GM21825 (cell line): ENCODE results near the gene RREB1.
A peak's percentile ranks its signal among the peaks of the same experiment; 100 is the strongest.

Experiments used
- ATAC-seq: cut with Tn5 transposase; IDR thresholded peaks from one replicate; pipeline ENCODE4 v1.9.1; 2021; ENCODE audit warnings: mild to moderate bottlenecking, moderate library complexity; ENCODE audit not compliant: unreplicated experiment

RREB1 gene

DNA sequence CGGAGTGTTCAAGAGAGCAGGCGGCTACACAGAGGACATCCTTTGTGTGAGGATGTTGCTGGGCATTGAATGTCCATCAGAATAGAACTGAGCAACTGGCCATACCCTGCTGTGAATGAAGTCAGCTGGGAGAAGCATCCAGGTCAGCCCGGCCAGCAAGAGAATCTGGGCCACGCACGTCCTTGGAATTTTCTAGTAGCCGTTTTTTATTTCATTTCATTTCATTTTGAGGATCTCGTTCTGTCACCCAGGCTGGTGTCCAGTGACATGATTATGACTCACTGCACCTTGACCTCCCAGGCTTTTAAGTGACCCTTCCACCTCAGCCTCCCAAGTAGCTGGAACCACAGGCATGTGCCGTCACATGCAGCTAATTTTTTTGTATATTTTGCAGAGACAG is 107.4 kb downstream of the RREB1 start:
- no peak for ATAC-seq

DNA sequence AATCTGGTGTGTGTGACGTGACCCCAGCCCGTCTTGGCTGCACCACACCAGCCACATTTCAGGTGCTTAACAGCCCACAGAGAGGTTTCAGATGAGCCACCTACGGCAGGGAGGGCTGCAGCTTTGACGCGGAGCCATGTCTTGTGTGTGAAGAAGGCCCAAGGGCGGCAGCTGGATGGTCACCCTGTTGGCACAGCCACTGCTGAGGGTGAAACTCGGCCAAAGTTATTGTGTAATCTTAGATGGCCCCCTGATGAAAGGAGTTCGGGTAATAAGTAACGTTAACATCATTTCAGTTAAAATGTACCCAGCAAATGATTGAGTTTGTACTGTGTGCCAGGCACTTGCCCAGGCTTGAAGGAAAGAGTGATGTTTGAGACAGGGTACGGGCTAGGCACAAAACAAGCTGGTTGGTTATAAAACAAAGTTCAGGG is 108.1 kb downstream of the RREB1 start:
- no peak for ATAC-seq

DNA sequence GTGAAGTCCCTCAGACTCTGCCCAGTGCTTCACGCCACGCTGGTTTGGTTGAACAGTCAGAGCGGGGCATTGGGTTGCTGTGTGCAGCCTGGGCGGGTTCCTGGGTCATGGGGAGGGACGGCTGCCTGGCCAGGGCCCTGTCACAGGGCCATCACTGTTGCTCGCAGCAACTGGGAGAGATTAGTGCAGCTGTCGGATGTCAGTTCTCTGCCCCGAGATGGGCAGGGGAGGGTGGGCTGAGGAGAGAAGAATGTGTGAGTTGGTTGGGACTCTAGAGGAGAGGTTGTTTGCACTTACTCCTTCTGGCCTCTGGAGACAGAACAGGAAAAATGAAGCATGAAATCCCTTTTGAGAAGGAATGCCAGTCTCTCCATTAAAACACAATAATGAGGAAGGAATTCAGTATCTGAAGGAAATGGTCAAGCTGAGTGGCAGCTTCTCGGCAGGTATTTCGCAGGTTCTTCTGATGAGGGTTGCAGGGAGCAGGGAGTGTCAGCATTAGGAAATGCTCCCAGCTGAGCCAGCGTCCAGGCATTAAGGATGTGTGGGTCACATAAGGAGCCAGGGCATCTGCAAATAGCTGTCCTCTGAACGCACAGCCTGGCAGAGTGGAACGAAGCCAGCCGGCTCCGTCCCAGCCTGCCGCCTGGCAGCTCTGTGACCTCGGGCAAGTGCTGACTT is 109.3 kb downstream of the RREB1 start:
- no peak for ATAC-seq

DNA sequence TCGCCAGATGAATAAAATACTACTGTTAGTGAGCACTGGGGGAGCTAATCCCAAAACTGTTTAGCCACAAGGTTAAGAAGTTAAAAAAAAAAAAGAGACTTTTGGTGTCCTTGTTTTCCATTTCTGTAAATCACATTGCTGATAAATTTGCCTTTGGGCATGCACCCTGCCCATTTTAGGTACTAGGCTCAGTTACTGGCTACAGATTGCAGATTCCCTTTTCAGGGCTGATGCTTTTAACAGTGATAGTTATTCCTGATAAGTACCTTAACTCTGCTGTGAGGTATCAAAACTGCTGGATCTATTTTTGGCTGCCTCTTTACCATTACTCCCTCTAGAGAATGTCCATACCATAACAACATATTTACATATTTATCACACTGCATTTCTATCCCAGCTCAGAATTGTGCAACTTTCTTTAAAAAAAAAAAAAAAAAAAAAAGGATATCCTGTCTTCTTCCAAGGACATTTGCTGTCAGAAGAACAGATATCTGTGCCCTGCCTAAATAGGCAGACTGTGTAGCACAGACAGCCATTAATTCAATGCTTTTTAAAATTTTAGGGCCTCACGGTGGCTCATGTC is 110.7 kb downstream of the RREB1 start:
- ATAC-seq: no peak

DNA sequence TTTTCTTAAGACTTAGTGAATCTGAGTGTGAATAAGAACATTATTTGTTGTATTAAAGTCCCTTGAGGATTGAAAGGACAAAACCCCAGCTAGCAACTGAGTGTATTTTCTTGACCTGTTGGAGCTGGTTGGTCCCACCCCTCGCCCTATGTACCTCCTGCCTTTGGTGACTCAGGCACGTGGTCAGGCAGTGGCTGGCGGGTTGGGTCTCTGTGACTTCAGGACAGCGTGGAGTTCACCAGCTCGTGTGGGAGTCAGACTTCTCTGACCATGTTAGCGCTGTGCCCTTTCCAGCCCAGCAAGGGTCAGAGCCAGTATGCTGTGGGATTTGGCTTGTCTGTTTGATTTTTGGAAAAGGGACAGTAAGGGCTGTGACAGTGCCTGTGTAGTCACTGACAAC is 111.5 kb downstream of the RREB1 start:
- ATAC-seq: no peak

DNA sequence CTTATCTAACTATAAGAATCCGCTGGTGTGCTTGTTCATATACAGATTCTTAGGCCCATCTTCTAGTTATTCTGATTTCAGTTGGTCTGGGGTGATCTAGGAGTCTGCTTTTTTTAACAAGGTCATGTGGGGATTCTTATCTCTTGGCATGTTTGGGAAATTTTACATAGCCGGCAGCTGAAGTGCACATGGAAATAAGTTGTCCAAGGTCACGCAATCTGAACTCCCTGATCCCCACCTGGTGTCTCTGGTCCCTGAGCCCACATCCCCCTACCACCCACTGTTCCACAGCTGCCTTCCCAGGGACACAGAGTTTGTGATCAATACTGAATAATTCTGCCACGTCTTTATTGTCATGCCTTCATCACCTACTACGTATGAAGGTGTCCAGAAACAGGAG is 114.4 kb downstream of the RREB1 start:
- no peak for ATAC-seq

DNA sequence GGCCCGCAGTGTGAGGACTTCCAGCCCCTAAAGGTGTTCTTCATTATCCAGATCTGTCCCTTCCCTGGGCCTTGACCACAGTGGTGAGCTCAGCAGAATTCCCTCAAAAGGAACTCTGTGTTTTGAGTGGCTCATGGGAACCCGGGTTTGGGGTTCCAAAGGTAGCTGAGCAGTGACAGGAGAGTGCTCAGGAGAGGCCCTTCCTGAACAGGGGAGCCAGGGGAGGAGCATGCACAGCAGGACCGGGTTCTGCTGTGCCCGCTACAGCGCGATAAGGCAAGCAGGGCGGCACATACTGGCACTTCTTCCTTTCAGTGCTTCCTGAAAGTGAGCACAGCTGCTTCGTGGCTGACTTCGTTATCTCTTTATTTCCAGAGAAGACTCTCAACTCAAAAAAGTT is 117.0 kb downstream of the RREB1 start:
- ATAC-seq: no peak

DNA sequence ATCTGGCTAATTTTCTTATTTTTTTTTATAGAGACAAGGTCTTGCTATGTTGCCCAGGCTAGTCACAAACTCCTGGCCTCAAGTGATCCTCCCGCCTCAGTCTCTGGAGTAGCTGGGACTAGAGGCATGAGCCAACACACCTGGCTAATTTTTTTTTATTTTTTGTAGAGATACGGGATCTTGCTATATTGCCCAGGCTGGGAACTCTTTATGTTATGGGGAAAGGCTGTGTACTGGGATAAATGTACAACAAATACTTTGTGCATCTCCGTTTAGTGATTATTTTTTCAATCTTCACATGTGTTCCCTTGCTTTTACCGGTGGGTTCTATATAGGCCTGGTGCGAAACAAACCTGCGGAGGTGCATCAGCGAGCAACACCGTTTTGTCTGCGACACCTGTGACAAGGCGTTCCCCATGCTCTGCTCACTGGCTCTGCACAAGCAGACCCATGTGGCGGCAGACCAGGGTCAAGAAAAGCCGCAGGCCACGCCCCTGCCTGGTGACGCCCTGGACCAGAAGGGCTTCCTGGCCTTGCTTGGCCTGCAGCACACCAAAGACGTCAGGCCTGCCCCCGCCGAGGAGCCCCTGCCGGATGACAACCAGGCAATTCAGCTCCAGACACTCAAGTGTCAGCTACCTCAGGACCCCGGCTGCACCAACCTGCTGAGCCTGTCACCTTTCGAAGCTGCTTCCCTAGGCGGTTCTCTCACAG is 121.1 kb downstream of the RREB1 start:
- ATAC-seq: no peak

DNA sequence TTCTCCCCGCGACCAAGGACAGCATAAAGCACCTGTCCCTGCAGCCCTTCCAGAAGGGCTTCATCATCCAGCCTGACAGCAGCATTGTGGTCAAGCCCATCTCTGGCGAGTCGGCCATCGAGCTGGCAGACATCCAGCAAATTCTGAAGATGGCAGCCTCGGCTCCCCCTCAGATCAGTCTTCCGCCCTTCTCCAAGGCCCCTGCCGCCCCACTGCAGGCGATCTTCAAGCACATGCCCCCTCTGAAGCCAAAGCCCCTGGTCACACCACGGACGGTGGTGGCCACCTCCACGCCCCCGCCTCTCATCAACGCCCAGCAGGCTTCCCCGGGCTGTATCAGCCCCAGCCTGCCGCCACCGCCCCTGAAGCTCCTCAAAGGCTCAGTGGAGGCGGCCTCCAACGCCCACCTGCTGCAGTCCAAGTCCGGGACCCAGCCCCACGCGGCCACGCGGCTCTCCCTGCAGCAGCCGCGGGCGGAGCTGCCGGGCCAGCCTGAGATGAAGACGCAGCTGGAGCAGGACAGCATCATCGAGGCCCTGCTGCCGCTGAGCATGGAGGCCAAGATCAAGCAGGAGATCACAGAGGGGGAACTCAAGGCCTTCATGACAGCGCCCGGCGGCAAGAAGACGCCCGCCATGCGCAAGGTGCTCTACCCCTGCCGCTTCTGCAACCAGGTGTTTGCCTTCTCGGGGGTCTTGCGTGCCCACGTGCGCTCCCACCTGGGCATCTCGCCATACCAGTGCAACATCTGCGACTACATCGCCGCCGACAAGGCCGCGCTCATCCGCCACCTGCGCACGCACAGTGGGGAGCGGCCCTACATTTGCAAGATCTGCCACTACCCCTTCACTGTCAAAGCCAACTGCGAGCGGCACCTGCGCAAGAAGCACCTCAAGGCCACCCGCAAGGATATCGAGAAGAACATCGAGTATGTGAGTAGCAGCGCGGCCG is 121.9 kb downstream of the RREB1 start:
- ATAC-seq: no peak

DNA sequence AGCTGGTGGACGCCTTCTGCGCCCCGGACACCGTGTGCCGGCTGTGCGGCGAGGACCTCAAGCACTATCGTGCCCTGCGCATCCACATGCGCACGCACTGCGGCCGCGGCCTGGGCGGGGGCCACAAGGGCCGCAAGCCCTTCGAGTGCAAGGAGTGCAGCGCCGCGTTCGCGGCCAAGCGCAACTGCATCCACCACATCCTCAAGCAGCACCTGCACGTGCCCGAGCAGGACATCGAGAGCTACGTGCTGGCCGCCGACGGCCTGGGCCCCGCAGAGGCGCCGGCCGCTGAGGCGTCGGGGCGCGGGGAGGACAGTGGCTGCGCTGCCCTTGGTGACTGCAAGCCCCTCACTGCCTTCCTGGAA is 122.5 kb downstream of the RREB1 start:
- ATAC-seq: no peak

DNA sequence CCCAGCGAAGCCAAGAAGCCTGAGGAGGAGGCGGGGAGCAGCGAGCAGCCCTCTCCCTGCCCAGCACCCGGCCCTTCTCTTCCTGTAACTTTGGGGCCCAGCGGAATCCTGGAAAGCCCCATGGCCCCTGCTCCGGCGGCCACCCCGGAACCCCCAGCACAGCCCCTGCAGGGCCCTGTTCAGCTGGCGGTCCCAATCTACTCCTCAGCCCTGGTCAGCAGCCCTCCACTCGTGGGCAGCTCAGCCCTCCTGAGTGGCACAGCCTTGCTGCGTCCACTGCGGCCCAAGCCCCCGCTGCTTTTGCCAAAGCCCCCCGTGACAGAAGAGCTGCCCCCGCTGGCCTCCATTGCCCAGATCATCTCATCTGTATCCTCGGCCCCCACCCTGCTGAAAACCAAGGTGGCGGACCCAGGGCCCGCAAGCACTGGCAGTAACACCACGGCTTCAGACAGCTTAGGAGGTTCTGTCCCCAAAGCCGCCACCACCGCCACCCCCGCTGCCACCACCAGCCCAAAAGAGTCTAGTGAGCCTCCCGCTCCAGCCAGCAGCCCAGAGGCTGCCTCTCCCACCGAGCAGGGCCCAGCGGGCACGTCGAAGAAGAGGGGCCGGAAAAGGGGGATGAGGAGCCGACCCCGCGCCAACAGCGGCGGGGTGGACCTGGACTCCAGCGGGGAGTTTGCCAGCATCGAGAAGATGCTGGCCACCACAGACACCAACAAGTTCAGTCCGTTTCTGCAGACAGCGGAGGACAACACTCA is 123.4 kb downstream of the RREB1 start:
- no peak for ATAC-seq

DNA sequence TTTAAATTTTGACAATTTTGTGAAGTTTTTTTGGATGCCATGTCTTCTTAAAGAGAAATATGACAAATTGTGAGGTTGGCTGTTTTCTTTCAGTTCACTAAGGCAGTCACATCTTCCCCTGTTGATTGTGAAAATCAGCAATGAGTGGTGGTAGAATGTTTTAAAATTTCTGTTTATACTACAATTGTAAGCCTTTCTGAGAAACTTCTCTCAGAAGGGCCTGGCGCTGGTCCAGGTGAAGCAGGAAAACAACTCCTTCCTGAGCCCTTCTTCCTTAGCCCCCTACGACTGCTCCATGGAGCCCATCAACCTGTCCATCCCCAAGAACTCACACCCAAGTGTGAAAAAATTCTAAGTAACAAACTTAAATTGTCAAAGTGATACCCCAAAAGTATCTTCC is 124.6 kb downstream of the RREB1 start:
- no peak for ATAC-seq

DNA sequence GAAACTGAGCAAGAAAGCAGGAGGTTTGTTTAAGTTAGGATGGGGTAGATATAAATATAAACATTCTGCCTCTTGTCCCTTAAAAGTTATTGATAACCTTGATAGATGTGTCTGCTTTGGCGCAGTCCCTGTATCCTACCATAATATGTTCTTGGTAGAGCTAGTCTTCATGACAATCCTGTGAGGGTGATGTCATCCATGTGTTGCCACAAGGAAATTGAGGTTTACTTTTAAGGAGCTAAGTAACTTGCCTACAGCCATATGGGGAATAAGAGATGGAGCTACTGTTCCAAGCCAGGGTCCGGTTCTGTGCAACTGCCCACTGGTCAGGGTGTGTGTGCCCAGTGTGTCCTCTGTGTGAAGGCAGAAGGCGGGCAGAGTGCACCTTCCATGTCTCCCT is 126.8 kb downstream of the RREB1 start:
- ATAC-seq: no peak

DNA sequence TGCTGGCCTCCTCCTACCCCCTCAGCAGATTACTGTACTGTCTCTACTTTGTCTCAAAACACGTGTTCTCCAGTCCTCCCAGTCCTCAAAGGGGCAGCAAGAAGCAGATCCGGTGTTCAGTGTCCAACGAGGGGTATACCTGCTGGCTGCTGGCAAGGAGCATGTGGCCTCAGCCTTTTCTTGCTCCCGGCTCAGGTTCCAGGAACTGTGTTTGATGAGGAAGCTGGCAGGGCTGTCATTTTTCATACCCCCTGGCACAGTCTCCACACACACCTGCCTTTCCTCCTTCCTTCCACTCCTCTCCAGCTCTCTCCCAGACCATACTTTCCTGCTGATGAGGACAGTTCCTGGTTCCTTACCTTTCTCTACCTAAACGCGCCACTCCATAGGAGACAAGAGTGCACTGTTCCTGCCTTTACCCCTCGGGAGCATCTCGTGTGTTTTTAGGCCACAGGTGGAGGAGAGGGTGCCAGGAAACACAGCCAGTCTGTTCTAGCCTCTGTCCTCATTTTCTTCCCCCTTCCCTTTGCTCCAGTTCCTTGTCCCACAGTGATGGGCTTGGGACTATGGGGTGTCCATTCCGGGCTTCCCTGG is 128.0 kb downstream of the RREB1 start:
- ATAC-seq: peak; percentile 1

DNA sequence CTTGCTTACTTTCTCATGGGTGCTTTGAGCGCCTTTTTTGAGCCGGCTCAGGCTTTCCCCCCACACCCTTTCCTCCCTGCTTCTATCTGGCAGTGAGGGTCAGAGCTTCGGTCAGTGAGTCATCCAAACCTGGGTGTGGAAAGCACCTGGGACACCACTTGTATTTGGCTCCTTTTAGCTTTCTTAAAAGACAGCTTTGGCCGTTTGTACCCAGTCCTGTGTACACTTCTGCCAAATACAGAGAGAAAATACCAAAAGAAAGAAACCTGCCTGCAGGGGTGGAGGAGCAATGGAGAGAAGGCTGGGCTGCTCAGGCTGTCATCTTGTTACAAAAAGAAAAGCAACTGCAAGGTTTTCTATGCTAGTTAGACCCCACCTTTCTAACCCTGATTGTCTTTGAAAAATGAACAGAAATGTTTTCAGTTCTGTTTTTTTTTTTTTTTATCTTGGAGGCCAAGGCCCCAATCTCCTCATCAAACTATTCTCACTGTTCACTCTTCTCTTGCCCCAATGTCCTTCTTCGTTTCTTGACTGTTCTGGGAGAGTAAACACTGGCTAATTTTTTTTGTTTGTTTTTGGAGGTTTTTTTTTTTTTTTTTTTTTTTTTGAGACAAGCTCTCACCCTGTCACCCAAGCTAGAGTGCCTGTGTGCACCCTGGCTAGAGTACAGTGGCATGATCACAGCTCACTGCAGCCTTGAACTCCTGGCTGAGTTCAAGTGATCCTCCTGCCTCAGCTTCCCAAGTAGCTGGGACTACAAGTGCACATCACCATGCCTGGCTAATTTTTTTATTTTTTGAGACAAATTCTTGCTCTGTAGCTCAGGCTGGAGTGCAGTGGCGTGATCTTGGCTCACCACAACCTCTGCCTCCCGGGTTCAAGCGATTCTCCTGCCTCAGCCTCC is 128.8 kb downstream of the RREB1 start:
- ATAC-seq: peak; percentile 69

DNA sequence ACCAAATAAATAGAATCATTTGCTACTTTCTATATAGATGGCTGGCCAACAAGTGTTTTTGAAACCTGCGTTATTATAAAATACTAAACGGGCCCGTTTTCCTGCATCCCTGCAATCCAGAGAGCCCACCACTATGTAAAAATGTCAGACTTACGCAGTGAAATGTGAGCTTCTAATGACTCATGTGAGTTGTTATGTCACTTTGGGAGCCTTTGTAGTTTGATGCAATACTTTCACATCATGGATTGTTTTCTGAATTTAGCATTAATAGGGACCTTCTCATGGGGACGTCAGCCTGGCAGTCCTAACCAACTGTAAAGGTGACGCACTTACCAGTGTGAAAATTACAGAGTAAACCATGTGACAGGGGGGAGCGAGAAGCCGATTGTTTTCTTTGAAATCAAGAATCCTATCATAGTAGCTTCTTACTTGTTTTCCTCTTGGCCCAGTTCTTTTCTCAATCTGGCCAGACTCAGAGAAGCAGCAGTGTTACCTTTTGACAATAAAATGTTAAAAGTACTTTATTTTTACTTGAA is 130.0 kb downstream of the RREB1 start:
- ATAC-seq: no peak

DNA sequence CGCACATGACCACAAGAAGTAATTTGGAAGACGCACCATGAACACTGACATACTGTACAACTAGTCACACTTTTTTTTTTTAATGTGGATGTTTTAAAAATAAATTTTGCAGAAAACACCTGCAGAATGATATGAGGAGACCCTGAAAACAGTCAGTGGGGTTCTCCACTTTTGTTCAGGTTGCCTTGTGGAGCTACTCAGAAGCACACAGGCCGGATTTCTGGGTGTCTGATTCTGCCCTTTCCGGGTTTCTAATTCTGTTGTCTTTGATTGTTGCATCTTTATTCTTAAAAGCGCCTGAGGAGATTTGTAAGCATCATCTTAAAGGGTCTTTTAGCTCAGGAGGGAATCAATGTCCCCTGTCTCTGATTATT is 130.8 kb downstream of the RREB1 start:
- ATAC-seq: no peak

DNA sequence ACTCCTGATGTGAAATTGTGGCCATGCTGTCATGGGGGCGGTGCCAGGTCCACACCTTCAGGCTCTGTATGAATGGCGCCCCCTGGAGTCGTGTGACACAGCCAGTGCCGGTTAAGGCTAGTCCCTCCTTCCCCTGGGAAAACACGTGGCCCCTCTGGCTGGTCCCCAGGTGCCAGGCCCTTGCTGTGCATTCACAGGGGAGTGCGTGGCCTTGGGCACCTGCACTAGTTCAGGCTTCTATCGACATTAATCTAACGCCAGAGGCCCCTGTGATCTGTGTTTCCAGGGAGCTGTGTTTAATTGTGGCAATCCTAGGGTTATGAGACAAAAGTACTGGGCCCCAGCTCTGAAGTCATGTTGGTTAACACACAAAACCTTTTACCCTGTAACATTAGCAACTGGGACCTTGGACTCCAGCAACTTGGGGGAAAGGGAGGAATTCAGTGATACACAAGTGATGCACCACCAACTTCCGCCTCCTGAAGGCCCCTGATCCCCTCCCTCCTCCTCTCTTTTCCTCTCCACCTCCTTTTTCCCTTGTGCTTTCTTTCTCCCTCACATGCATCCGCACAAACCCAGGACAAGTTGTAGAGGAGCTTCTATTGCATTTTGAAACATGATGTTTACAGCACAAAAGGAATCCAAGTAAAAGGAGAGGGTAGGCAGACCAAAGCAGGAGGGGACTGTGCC is 131.3 kb downstream of the RREB1 start:
- ATAC-seq: peak; percentile 63
